Measurements from ENCODE around the gene ADSS2.
A peak's percentile ranks its signal among the peaks of the same experiment; 100 is the strongest.
"Not testable (repeated sequence)": the region's sequence is repeated elsewhere in the genome, so short reads cannot be mapped to it uniquely, and the experiment has no call there.

Gene ADSS2

GRCh38 chr1:244451539-244451950 lies at the start of gene ADSS2:
ADSS2 (minus strand) TSS chr1:244451909; CDS start chr1:244451817, 92 bp downstream.
- no peak for DNase-seq (ENCODE audit: low spot score)

GRCh38 chr1:244500515-244500914 lies 48.8 kb upstream of the ADSS2 start:
- not testable (repeated sequence) for DNase-seq (ENCODE audit: low spot score)

DNA sequence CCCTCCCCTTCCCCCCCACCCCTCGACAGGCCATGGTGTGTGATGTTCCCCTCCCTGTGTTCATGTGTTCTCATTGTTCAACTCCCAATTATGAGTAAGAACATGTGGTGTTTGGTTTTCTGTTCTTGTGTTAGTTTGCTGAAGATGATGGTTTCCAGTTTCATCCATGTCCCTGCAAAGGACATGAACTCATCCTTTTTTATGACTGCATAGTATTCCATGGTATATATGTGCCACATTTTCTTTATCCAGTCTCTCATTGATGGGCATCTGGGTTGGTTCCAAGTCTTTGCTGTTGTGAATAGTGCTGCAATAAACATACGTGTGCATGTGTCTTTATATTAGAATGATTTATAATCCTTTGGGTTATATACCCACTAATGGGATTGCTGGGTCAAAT lies 47.8 kb upstream of the ADSS2 start:
- not testable (repeated sequence) for DNase-seq (ENCODE audit: low spot score)

- DNase-seq (ENCODE audit: low spot score): no peak
Measured at GRCh38 chr1:244497805-244498204, 46.1 kb upstream of the ADSS2 start.

DNA sequence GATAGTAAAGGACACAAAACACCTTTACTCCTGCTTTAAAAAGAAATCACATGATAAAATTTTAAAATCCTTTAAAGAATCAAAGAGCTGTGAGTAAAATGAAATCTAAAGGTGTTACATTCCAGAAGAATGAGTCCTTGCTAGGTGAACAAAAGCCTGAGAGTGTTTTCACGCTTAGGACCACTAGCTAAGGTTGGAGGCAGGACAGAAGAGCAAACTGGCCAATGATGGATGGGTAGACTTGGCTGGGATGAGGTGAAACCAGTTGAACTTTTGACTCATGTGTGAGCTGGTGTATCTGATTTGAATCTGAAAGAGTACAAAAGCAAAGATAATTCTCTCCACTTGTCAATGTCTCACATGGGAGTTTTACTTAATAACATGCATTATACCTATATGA lies 44.5 kb upstream of the ADSS2 start:
- peak; percentile 21 for DNase-seq (ENCODE audit: low spot score)

DNA sequence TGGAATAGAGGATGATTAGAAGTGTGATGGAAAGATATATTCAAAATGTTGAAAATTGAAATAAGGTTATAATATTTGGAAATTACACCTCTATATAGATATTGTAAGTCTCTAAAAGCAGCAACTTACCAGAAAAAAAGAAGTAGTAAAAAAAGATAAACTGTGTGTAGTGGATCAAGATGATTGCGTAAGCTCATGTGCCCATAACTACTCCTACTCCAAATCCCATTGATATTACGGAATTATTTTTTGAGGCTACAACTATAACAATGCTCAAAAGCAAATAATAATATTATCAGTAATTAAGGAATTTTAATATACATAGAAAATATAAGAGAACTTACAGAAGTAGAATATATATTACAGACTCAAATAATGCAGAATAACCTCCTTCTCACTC lies 42.9 kb upstream of the ADSS2 start:
- no peak for DNase-seq (ENCODE audit: low spot score)

DNA sequence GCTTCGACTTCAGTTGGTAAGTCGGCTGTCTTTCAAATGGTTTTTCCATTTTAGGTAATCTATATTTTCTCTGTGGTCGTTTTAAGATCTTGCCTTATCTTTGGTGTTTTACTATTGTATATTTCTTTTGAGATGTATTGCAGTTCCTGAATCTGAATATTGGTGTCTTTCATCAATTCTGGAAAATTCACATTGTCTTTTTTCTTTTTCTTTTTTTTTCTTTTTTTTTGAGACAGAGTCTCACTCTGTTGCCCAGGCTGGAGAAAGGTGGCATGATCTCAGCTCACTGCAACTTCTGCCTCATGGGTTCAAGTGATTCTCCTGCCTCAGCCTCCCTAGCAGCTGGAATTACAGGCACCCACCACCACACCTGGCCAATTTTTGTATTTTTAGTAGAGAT lies 33.3 kb upstream of the ADSS2 start:
- not testable (repeated sequence) for DNase-seq (ENCODE audit: low spot score)

DNA sequence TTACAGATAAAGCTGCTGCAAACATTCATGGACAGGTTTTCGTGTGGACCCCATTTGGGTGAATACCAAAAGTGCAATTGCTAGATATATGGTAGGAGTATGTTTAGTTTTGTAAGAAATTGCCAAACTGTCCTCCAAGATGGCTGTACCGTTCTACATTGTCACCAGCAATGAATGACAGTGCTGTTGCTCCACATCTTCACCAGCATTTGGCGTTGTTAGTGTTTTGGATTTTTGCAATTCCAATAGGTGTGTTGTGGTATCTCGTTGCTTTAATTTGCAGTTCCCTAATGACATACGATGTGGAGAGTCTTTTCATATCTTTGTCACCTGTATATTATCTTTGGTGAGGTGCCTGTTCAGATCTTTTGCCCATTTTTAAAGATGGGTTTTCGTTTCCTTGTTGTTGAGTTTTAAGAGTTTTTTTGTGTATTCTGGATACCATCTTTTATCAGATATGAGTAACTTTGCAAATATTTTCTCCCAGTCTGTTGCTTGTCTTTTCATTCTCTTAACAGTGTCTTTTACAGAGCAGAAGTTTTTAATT lies 21.4 kb upstream of the ADSS2 start:
- DNase-seq (ENCODE audit: low spot score): no peak

GRCh38 chr1:244466724-244467123 lies 15.0 kb upstream of the ADSS2 start:
- DNase-seq (ENCODE audit: low spot score): no peak

GRCh38 chr1:244461245-244462071 lies 9.7 kb upstream of the ADSS2 start, which contains the start of gene CATSPERE:
CATSPERE (plus strand) TSS chr1:244461273; CDS start chr1:244461430, 157 bp downstream.
- peak; percentile 93 for DNase-seq (ENCODE audit: low spot score)

DNA sequence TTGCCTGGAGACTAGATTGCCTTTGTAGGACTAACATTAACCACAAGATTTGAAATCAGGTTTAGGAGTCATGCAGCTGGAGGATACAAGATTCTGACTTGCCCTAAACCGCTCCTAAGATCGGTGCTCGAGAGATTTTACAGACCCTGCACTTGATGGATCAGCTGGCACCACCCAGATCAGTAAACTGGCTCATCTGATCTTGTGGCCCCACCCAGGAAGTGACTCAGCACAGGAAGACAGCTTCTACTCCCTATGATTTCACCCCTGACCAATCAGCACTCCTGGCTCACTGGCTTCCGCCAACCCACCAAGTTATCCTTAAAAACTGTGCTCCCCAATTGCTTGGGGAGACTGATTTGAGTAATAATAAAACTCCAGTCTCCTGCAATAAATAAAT lies 8.5 kb upstream of the ADSS2 start:
- DNase-seq (ENCODE audit: low spot score): peak; percentile 36

- DNase-seq (ENCODE audit: low spot score): peak; percentile 33
Measured at GRCh38 chr1:244458781-244459180, 7.1 kb upstream of the ADSS2 start.

DNA sequence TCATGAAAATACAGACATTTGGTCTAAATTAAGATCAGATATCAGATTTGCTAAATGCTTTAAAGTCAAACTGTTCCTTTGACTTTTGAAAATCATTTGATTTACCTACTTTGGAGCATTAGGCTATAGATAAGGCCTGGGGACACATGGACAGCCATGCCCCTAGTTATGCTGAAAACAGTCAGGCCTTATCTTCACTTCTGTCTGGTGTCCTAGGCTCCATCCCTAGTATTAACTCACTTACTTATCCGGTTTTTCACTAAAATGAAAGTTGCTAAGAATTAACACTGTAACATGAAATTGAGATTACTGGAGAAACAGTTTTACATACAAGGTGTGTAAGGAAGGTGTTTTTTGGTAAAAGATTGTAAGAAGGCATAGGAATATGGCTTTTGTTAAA lies 4.9 kb upstream of the ADSS2 start:
- DNase-seq (ENCODE audit: low spot score): no peak

- no peak for DNase-seq (ENCODE audit: low spot score)
Measured at GRCh38 chr1:244454412-244454811, 2.7 kb upstream of the ADSS2 start.

DNA sequence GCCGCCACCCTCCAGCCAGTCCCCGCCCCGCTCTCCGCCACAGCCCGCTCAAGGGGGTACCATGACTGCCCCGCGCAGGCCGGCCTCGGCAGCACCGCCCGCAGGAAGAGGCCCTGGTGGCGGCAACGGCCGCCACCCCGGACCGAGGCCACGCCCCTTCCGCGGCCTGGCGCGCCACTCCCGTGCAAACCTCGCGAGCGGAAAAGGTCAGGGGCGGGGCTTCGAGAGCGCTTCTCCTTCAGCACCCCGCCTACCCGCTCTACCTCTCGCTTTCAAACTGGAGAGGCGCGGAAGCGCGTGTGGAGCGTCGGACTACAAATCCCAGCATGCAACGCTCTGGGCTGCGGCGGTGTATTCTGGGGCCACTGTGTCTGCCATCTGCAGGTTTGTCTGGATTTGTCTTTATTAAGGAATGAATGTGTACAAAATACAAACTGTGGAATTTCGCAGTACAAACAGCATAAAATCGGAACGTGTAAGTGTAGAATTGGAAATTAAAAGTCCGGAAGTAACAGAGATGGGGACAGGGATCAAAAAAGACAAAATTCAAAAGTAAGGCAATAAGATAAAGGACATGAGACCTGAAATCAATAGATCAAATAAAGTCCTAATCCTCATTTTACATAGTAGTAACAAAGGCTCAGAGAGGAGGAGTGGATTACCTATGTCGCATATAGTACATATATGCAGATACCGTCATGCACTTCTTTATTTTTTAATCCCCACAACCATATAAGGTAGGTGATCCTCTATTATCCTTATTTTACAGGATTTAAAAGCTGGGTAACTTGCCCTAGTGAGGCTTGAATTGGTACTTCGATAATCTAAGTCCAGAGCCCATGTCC lies 464 bp upstream of the ADSS2 start:
- peak; percentile 99 for DNase-seq (ENCODE audit: low spot score)

DNA sequence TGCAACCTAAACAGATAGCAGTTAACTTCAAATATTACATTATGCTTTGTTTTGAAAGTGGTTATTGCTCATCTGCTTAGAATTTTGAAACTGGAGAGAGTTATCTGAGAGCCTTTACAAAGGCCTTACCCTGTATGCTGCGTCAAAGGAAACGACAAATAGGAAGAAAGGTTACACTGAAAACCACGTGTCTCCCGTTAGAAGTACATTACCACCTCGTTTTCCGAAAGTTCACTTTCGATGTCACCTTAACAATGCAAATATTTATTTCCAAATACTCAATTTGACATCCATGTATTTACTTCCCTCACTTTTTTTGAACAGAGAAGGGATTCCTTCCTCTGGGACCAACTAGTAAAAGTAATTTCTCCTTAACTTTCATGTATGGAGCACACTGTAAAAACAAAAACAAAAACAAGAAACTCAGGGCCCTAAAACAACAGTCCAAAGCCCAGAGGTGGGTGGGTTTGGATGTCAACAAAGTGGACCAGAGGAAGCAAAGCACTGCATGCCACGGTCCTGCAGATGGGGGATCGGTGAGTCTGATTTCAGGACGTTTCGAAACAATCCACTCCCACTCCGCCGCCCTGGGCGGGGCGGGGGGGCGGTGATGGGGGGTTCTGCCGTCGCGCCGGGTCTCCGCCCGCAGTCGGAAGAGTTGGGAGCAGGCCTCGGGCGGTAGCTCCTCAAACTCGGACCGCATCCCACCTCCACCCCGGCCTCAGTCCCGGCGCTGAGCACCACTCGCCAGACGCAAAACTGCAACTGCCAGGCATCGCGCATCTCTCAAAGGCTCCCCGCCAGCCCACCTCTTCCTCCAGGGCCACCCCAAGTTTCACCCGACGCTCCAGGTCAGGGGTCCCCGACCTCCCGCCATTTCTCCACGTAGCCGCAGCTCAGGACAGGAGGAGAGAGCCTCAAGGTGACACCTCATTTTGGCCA lies 841 bp downstream of the ADSS2 start:
- peak; percentile 47 for DNase-seq (ENCODE audit: low spot score)

DNA sequence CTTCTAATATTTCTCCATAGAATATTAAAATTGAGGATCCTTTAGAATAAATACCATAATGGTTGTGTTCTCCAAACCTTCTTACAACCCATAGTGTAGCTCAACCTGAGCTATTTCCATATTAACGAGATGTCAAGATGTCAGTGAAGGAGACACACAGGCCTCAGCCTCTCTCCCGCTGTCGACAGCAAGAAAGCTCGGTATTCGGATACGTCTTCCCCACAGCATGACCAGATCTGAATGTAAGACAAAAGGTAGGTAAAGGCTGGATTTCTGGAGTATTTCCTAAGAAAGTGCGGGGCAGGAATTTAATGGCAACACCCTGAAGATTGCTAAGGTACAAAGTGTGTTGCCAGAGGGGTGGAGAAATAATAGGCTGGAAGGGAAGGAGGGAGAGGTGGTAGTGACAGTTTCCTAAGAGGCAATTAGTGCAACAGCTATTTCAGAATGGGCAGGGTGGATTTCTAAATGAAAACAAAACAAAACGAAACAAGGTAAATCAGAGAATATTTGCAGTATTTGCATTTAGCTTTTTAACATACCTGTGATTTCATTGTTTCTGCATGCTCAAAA lies 1.7 kb downstream of the ADSS2 start:
- DNase-seq (ENCODE audit: low spot score): no peak

GRCh38 chr1:244448279-244449036 lies 3.3 kb downstream of the ADSS2 start:
- no peak for DNase-seq (ENCODE audit: low spot score)

DNA sequence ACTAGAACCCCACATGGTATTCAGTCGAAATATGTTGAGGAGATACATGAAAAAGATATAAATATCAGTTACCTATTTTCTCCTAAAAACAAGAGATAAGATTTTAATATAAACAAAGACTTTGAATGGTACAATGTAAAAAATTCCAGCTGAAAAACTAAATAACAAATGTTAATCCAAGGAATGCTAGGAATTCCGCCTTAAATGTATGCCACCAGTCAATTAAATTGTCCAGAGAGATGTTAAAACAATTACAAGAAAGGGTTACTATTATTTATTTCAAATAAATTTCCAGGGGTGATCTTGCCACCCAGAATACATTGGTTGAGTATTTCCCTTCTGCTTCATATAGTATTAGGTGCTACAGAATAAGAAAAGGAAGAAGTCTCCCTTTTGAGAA lies 4.2 kb downstream of the ADSS2 start:
- DNase-seq (ENCODE audit: low spot score): no peak

- DNase-seq (ENCODE audit: low spot score): no peak
Measured at GRCh38 chr1:244447024-244447423, 4.7 kb downstream of the ADSS2 start.

Measured in kidney tubule cell (primary cell).